SK-N-SH (cell line): ENCODE measurements around the gene NECTIN3. TPM values are rescaled to one million over a fixed set of nuclear protein-coding genes. Genes with fewer than 3 reads are reported as not detected.

Experiments used
- CTCF ChIA-PET: fragments of 300-600, 350-600 bp; formaldehyde crosslinking; extraction: SDS; loops from one replicate; lab custom pipeline; 2021; lab: Yijun Ruan, JAX
- POLR2A ChIA-PET: fragments of 350-600 bp; sonication (Branson Sonifier 250); formaldehyde crosslinking; extraction: SDS; loops from one replicate; lab custom pipeline; 2020; ENCODE audit warnings: antibody characterized with exemption, inconsistent platforms; lab: Yijun Ruan, JAX
- DNase-seq: peaks from one replicate; pipeline ENCODE4 v3.0.0; 2012
- H2AFZ ChIP-seq: fragments of 200-600 bp; sonication (generic); 2 replicates; pipeline ENCODE4 v1.8.1; 2016; ENCODE audit warnings: antibody characterized with exemption, mild to moderate bottlenecking, low read depth
- H3F3A ChIP-seq: fragments of 200-600 bp; sonication (generic); replicated peaks from 2 replicates; pipeline ENCODE3; 2016; ENCODE audit warnings: antibody characterized with exemption, mild to moderate bottlenecking; ENCODE audit not compliant: insufficient read depth
- H3K27ac ChIP-seq, 2 experiments: fragments of 200-500 bp in 1 of 2; fragments of 200-600 bp in 1 of 2; sonication (Bioruptor generic) in 1 of 2; sonication (generic), shearing (Covaris generic) in 1 of 2; 2 replicates each; pipeline versions ENCODE4 v1.5.1 to v1.6.1; 2014 to 2016; ENCODE audit warnings: low read depth in 2 of 2, inconsistent platforms in 1 of 2, low read length in 1 of 2, mild to moderate bottlenecking in 1 of 2, mixed read lengths in 1 of 2
- H3K27me3 ChIP-seq: fragments of 200-600 bp; sonication (generic), shearing (Covaris generic); 2 replicates; pipeline ENCODE4 v1.6.1; 2016; ENCODE audit warnings: mixed run types; ENCODE audit not compliant: insufficient read depth
- H3K36me3 ChIP-seq, 2 experiments: fragments of 200-500 bp in 1 of 2; fragments of 200-600 bp in 1 of 2; sonication (Bioruptor generic) in 1 of 2; sonication (generic) in 1 of 2; replicated peaks in 1 of 2; 2 replicates each; pipeline versions ENCODE3 to v1.5.1; 2014 to 2016; ENCODE audit warnings: low read length in 1 of 2, mild to moderate bottlenecking in 1 of 2; ENCODE audit not compliant: insufficient read depth in 2 of 2, control insufficient read depth in 1 of 2
- H3K4me1 ChIP-seq, 2 experiments: fragments of 200-500 bp in 1 of 2; fragments of 200-600 bp in 1 of 2; sonication (Bioruptor generic) in 1 of 2; sonication (generic), shearing (Covaris generic) in 1 of 2; 2 replicates each; pipeline versions ENCODE4 v1.5.1 to v1.6.1; 2014 to 2016; ENCODE audit warnings: low read depth in 1 of 2, low read length in 1 of 2, mixed run types in 1 of 2; ENCODE audit not compliant: insufficient read depth in 2 of 2, control insufficient read depth in 1 of 2
- H3K4me2 ChIP-seq: fragments of 200-600 bp; sonication (generic), shearing (Covaris generic); 2 replicates; pipeline ENCODE4 v1.6.1; 2017; ENCODE audit warnings: mixed run types
- H3K4me3 ChIP-seq, 2 experiments: fragments of 200-500 bp in 1 of 2; fragments of 200-600 bp in 1 of 2; sonication (Bioruptor generic) in 1 of 2; sonication (generic), shearing (Covaris generic) in 1 of 2; 2 replicates each; pipeline versions ENCODE4 v1.5.1 to v1.8.1; 2014 to 2016; ENCODE audit warnings: low read depth in 2 of 2, inconsistent platforms in 1 of 2, low read length in 1 of 2, mild to moderate bottlenecking in 1 of 2, mixed read lengths in 1 of 2, moderate library complexity in 1 of 2
- H3K79me2 ChIP-seq: fragments of 200-600 bp; sonication (generic); 2 replicates; pipeline ENCODE4 v1.8.1; 2017; ENCODE audit warnings: mild to moderate bottlenecking; ENCODE audit not compliant: insufficient read depth
- H3K9ac ChIP-seq: fragments of 200-600 bp; sonication (generic); 2 replicates; pipeline ENCODE4 v1.6.1; 2017; ENCODE audit warnings: mixed run types
- H3K9me2 ChIP-seq: fragments of 200-600 bp; sonication (generic); 2 replicates; pipeline ENCODE4 v1.6.1; 2017; ENCODE audit warnings: mixed run types
- H3K9me3 ChIP-seq: fragments of 200-600 bp; sonication (generic); 2 replicates; pipeline ENCODE4 v1.6.1; 2017; ENCODE audit warnings: mixed run types, mild to moderate bottlenecking, moderate library complexity
- H4K20me1 ChIP-seq: fragments of 200-600 bp; sonication (generic); 2 replicates; pipeline ENCODE4 v1.6.1; 2017; ENCODE audit warnings: mild to moderate bottlenecking, mixed run types; ENCODE audit not compliant: insufficient read depth
- CHD2 ChIP-seq: fragments of 150-350 bp; IDR thresholded peaks from 2 replicates; pipeline ENCODE4 v1.6.1; 2018; ENCODE audit warnings: low read length; ENCODE audit not compliant: partially characterized antibody
- ELF1 ChIP-seq: IDR thresholded peaks from 2 replicates; pipeline ENCODE4 v1.4.0; 2012
- EZH2phosphoT487 ChIP-seq: fragments of 200-600 bp; sonication (generic); IDR thresholded peaks from 2 replicates; pipeline ENCODE4 v1.6.1; 2017; ENCODE audit warnings: low read depth, mixed run types, mild to moderate bottlenecking, antibody characterized with exemption, moderate library complexity, borderline replicate concordance
- FOSL2 ChIP-seq: IDR thresholded peaks from 2 replicates; pipeline ENCODE4 v1.4.0; 2012; ENCODE audit warnings: low read depth, mild to moderate bottlenecking, moderate library complexity, borderline replicate concordance
- FOXJ3 ChIP-seq: sonication (generic); formaldehyde crosslinking; IDR thresholded peaks from 2 replicates; pipeline ENCODE4 v1.5.1; 2020; ENCODE audit warnings: mild to moderate bottlenecking, missing genetic modification reagents
- GABPA ChIP-seq: IDR thresholded peaks from 2 replicates; pipeline ENCODE4 v1.4.0; 2012; ENCODE audit warnings: low read depth, mild to moderate bottlenecking
- NRF1 ChIP-seq: IDR thresholded peaks from 2 replicates; pipeline ENCODE4 v1.6.1; 2012; ENCODE audit warnings: low read depth, mild to moderate bottlenecking, low read length
- RCOR1 ChIP-seq: fragments of 150-350 bp; IDR thresholded peaks from 2 replicates; pipeline ENCODE4 v1.6.1; 2017; ENCODE audit warnings: antibody characterized with exemption, low read length
- SIN3A ChIP-seq: IDR thresholded peaks from 2 replicates; pipeline ENCODE4 v1.6.1; 2012; ENCODE audit warnings: low read depth, mild to moderate bottlenecking, low read length, moderate library complexity, borderline replicate concordance
- TCF12 ChIP-seq: IDR thresholded peaks from 2 replicates; pipeline ENCODE4 v1.4.0; 2012
- USF1 ChIP-seq: IDR thresholded peaks from 2 replicates; pipeline ENCODE4 v1.4.0; 2012; ENCODE audit warnings: low read depth, borderline replicate concordance
- YY1 ChIP-seq: IDR thresholded peaks from 2 replicates; pipeline ENCODE4 v1.4.0; 2012; ENCODE audit warnings: low read depth, mild to moderate bottlenecking
- WGBS: methylation state at CpG from one replicate; pipeline ENCODE4 v1.1.6; 2017; ENCODE audit warnings: low lambda C conversion rate; 5-methylcytosine and 5-hydroxymethylcytosine counted together
- polyA plus RNA-seq, 3 experiments: library from polyadenylated mRNA; depleted of rRNA; stranded (reverse); fragments of >200 nt; gene quantifications; 2 replicates each; pipeline ENCODE4 v1.2.3, GENCODE V29; 2012
- TF ChIP-seq, protein P1 (sequence below): IDR thresholded peaks from 2 replicates; pipeline ENCODE4; 2012
- TF ChIP-seq, protein P2 (sequence below): fragments of 200-600 bp; sonication (generic); IDR thresholded peaks from 2 replicates; pipeline ENCODE4 v1.6.1; 2017; ENCODE audit warnings: antibody characterized with exemption, mild to moderate bottlenecking, moderate library complexity
- TF ChIP-seq, protein P3 (sequence below): IDR thresholded peaks from 2 replicates; pipeline ENCODE4 v1.4.0; 2012; ENCODE audit warnings: low read depth, borderline replicate concordance

NECTIN3 gene
- polyA plus RNA-seq, 1 of the 3 experiments (the other 2 are of a cell fraction): 8.9 TPM

GRCh38 chr3:111173906-111174305 lies 102.3 kb downstream of the NECTIN3 start:
- Histone ChIP-seq H3K9ac (no peak overlapping the region), H3K27me3 (no peaks in the 10 kb centered on the region), H2AFZ (no peak overlapping the region), H3K27ac (no peak overlapping the region), H3K9me3 (no peaks in the 10 kb centered on the region), H4K20me1 (no peaks in the 10 kb centered on the region), H3K36me3 (peaks cover 20 to 47% of the 10 kb centered on the region in 2 experiments), H3K4me3 (no peak overlapping the region), H3K9me2 (no peaks in the 10 kb centered on the region), H3K4me2 (no peak overlapping the region), H3K4me1 (0 out of 4 replicates have a peak, but pooled peaks cover 0 to 4% of the 10 kb centered on the region in 2 experiments), H3K79me2 (no peaks in the 10 kb centered on the region), H3F3A (peaks cover 6% of the 10 kb centered on the region)
- CTCF ChIA-PET: interaction anchor here (0.6 kb wide), 1 partner anchor 10 kb away, joined by 3 read pairs; no protein-coding TSS in a partner anchor
- POLR2A ChIA-PET: no interaction called here
- TF ChIP-seq, protein P1, sequence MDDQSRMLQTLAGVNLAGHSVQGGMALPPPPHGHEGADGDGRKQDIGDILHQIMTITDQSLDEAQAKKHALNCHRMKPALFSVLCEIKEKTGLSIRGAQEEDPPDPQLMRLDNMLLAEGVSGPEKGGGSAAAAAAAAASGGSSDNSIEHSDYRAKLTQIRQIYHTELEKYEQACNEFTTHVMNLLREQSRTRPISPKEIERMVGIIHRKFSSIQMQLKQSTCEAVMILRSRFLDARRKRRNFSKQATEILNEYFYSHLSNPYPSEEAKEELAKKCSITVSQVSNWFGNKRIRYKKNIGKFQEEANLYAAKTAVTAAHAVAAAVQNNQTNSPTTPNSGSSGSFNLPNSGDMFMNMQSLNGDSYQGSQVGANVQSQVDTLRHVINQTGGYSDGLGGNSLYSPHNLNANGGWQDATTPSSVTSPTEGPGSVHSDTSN: no peak
- TF ChIP-seq USF1 (no peak), YY1 (no peak), EZH2phosphoT487 (no peak), FOXJ3 (CRISPR knock-in tag) (no peak), ELF1 (no peak), NRF1 (no peak), SIN3A (no peak), FOSL2 (no peak), GABPA (no peak)
- TF ChIP-seq, protein P2, sequence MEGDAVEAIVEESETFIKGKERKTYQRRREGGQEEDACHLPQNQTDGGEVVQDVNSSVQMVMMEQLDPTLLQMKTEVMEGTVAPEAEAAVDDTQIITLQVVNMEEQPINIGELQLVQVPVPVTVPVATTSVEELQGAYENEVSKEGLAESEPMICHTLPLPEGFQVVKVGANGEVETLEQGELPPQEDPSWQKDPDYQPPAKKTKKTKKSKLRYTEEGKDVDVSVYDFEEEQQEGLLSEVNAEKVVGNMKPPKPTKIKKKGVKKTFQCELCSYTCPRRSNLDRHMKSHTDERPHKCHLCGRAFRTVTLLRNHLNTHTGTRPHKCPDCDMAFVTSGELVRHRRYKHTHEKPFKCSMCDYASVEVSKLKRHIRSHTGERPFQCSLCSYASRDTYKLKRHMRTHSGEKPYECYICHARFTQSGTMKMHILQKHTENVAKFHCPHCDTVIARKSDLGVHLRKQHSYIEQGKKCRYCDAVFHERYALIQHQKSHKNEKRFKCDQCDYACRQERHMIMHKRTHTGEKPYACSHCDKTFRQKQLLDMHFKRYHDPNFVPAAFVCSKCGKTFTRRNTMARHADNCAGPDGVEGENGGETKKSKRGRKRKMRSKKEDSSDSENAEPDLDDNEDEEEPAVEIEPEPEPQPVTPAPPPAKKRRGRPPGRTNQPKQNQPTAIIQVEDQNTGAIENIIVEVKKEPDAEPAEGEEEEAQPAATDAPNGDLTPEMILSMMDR: no peak
- TF ChIP-seq, protein P3, sequence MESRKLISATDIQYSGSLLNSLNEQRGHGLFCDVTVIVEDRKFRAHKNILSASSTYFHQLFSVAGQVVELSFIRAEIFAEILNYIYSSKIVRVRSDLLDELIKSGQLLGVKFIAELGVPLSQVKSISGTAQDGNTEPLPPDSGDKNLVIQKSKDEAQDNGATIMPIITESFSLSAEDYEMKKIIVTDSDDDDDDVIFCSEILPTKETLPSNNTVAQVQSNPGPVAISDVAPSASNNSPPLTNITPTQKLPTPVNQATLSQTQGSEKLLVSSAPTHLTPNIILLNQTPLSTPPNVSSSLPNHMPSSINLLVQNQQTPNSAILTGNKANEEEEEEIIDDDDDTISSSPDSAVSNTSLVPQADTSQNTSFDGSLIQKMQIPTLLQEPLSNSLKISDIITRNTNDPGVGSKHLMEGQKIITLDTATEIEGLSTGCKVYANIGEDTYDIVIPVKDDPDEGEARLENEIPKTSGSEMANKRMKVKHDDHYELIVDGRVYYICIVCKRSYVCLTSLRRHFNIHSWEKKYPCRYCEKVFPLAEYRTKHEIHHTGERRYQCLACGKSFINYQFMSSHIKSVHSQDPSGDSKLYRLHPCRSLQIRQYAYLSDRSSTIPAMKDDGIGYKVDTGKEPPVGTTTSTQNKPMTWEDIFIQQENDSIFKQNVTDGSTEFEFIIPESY: no peak
- 91% methylated on average over 1 of the region's 1 CpG for WGBS
- no peak for DNase-seq

GRCh38 chr3:111190518-111190917 lies 118.9 kb downstream of the NECTIN3 start:
- Histone ChIP-seq H3K27ac (no peak overlapping the region), H3K79me2 (no peaks in the 10 kb centered on the region), H3K36me3 (peaks cover 39 to 40% of the 10 kb centered on the region in 2 experiments), H3K9me2 (no peaks in the 10 kb centered on the region), H3K4me3 (no peak overlapping the region), H3F3A (no peaks in the 10 kb centered on the region), H3K9me3 (no peaks in the 10 kb centered on the region), H4K20me1 (no peaks in the 10 kb centered on the region), H3K4me2 (no peak overlapping the region), H2AFZ (no peak overlapping the region), H3K9ac (no peak overlapping the region), H3K27me3 (no peaks in the 10 kb centered on the region), H3K4me1 (no peaks in the 10 kb centered on the region)
- DNase-seq: no peak
- CTCF ChIA-PET: no interaction called here
- WGBS: 98% methylated on average over 2 of the region's 2 CpGs
- POLR2A ChIA-PET: no interaction called here
- TF ChIP-seq CHD2 (no peak), NRF1 (no peak), TCF12 (no peak), RCOR1 (no peak)
- TF ChIP-seq, protein P1: no peak
